Activated CD4-positive, CD25-positive, alpha-beta regulatory T cell treated with anti-CD3 and anti-CD28 coated beads, Interleukin-2, amount 50 U/mL, for 72 hours (primary cell): ENCODE measurements around the gene GSPT1.

Source experiments
- DNase-seq: peaks from one replicate; pipeline ENCODE4 v3.0.0; 2021

GSPT1 gene

DNA sequence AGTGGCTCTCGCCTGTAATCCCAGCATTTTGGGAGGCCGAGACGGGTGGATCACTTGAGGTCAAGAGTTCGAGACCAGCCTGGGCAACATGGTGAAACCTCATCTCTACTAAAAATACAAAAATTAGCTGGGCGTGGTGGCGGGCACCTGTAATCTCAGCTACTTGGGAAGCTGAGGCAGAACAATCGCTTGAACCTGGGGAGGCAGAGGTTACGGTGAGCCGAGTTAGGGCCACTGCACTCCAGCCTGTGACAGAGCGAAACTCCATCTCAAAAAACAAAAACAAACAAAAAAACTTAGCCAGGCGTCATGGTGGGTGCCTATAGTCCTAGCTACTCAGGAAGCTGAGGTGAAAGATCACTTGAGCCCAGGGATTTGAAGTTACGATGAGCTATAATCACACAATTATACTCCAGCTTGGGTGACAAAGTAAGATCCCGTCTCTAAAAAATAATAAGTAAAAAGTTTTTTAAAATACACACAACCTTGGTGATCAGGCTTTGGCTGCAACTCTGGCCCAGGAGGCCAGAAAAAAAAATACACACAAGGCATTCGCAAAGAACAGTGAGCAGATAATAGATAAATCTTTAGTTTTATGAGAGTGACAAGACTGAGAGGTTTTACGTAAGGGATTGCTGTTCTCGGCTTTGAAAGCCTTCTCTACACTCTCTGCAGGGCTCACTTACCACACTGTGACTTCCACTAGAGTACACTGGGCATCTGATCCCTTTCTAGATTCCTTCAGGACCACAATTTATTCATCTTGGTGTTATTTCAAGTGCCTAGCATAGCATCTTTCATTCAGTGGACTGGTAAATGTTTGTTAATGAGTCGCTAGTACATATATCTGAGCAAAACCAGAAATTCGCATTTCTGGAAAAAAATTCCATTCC lies 5.9 kb downstream of the GSPT1 start:
- DNase-seq = no peak

GRCh38 chr16:11907160-11907970 lies 8.4 kb downstream of the GSPT1 start:
- no peak for DNase-seq

GRCh38 chr16:11903906-11904305 lies 11.8 kb downstream of the GSPT1 start:
- DNase-seq = no peak

DNA sequence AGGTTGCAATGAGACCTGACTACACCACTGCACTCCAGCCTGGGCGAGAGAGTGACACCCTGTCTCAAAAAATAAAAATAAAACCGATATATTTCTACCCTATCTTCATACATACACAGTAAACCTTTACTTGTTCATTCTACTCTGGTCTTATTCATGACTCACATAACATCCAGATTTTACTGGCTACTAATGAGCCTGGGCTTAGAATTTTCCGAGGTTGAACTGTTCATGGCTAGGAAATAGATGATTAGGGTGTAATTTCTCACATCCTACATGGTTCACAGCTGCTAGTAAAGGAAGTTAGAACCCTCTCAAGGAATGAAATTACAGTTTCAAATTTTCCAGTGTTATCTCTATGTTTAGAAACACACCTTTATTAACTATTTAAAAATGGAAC lies 14.7 kb downstream of the GSPT1 start:
- DNase-seq = no peak

- no peak for DNase-seq
Measured at GRCh38 chr16:11896486-11897176, 19.1 kb downstream of the GSPT1 start.

- DNase-seq = no peak
Measured at GRCh38 chr16:11893571-11893970, 22.2 kb downstream of the GSPT1 start.

DNA sequence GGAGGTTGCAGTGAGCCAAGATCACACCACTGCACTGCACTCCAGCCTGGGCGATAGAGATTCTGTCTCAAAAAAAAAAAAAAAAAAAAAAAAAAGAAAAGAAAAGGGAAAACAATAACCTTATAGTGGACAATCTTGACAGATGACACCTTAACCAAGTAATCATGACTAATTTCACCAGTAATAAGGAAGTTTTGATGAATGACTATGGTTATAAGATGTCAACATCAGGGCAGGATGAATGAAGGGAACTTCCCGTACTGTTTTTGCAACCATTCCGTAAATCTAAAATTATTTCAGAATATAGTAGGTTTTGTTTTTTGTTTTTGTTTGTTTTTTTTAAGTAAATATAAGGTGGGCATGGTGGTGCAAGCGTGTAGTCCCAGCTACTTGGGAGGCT lies 23.0 kb downstream of the GSPT1 start:
- DNase-seq = no peak

DNA sequence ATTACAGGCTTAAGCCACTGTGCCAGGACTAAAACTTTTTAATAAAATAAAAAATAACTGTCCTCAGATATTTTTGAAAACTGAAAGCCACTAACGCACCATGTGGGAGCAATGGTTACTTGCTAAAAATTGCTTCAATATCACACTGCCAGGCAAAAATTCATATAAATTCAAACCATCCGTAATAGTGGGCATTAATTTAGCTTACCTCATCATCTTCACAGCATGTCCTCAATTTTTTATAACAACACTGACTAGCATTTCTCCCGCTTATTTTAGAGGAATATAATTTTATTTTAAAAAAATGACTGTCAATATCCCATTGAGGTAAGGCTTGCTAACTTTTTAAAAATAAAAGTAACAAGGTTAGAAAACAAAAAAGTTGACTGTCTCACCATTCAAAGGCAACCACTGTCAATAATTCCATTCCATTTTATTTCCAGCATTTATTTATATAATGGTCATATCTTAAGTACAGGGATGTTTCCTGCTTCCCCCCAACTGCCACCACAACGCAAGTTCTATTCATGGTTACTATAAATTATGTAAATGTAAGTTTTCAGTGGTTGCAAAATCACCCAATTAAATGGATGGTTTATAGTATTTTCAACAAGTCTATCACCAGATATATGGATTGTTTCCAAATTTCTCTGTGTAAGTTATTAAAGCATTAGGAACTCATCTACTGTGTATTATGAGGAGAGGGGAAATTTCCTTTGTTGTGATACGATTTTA lies 25.4 kb downstream of the GSPT1 start:
- DNase-seq = no peak

DNA sequence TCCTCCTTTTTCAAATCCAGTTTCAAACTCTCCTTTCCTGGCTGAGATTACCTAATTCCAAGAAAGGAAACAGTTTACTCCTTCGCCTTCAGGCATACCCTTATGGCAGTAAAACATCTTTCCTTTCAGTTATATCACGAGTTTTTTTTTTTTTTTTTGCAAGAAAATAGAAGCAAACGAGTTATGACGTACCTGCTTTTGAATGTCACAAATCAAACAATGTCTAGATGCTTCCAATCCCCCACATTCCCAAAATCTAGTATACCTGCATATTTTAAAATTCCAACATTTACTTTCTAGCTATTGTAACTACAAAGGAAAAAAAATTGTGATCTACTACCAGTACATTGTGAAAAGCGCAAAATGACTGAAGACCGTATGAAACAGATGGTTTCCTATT lies 28.9 kb downstream of the GSPT1 start:
- no peak for DNase-seq

- no peak for DNase-seq
Measured at GRCh38 chr16:11884035-11884434, 31.7 kb downstream of the GSPT1 start.

DNA sequence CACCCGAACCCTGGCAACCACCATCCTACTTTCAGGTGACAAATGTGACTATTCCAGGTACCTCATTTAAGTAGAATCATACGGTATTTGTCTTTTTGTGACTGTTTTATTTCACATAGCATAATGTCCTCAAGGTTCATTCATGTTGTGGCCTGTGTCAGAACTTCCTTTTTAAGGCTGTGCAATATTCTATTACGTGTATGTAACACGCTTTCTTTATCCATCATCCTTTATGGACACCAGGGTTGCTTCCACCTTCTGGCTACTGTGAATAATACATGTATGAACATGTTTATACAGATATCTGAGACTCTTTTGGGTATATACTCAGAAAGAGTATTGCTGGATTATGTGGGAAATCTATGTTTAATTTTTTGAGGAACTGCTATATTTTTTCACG lies 35.7 kb downstream of the GSPT1 start:
- DNase-seq = no peak

DNA sequence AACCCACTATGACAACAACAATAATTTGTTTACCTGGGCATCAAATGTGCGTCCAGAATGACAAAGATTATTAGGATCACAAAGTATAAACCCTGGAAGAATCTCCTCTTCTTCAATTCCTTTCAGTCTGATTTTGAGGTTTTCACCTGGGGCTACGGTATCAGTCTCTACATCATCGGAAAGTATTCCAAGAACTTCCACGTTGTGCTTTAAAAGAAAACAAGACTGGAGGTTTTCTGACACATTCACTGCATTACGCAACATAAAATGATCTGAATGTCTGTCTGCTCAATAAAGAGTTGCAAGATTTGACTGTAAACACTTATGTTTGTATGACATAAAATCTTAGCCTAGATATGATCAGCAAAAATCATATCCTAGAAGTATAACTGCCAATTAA lies 38.4 kb downstream of the GSPT1 start:
- DNase-seq = no peak

DNA sequence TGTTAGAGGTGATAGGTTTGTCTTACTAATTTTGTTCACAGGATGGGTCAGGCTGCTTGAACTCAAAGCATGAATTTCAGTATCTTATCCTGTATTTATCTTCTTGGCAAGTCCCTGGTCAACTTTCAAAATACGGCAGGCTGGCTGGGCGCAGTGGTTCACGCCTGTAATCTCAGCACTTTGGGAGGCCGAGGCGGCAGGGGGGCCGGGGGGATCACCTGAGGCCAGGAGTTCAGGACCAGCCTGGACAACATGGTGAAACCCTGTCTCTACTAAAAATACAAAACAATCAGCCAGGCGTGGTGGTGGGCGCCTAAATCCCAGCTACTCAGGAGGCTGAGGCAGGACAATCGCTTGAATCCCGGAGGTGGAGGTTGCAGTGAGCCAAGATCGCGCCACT lies 39.5 kb downstream of the GSPT1 start:
- DNase-seq = no peak

GRCh38 chr16:11875721-11876120 lies 40.0 kb downstream of the GSPT1 start:
- DNase-seq = no peak

DNA sequence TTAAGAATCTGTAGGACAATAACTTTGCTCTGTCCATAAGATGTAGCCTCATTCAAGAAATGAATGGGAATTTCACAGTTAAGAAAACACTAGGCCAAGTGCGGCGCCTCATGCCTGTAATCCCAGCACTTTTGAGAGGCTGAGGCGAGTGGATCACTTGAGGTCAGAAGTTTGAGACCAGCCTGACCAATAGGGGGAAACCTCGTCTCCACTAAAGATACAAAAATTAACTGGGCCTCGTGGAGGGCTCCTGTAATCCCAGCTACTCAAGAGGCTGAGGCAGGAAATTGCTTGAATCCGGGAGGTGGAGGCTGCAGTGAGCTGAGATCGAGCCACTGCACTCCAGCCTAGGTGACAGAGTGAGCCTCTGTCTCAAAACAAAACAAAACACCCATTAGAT lies 44.6 kb downstream of the GSPT1 start:
- DNase-seq = no peak

- no peak for DNase-seq
Measured at GRCh38 chr16:11870399-11870798, 45.4 kb downstream of the GSPT1 start.

GRCh38 chr16:11869353-11870228 lies 46.2 kb downstream of the GSPT1 start:
- no peak for DNase-seq

GRCh38 chr16:11868412-11868980 lies 47.3 kb downstream of the GSPT1 start:
- no peak for DNase-seq

- no peak for DNase-seq
Measured at GRCh38 chr16:11862489-11862888, 53.3 kb downstream of the GSPT1 start.

DNA sequence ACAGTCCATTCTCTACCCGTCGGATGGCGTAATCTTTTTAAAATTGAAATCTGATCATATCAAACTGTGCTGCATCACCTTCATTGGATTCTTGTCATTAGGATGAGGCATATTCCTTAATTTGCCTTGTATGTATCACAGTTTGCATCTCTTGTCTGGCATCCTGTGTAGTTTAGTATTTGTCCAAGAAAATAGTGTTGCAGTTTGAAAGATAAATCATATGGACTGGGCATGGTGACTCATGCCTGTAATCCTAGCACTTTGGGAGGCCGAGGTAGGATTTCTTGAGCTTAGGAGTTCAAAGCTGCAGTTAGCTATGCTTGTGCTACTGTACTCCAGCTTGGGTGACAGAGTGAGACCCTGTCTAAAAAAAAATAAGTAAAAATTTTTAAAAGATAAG lies 58.6 kb downstream of the GSPT1 start:
- no peak for DNase-seq

DNA sequence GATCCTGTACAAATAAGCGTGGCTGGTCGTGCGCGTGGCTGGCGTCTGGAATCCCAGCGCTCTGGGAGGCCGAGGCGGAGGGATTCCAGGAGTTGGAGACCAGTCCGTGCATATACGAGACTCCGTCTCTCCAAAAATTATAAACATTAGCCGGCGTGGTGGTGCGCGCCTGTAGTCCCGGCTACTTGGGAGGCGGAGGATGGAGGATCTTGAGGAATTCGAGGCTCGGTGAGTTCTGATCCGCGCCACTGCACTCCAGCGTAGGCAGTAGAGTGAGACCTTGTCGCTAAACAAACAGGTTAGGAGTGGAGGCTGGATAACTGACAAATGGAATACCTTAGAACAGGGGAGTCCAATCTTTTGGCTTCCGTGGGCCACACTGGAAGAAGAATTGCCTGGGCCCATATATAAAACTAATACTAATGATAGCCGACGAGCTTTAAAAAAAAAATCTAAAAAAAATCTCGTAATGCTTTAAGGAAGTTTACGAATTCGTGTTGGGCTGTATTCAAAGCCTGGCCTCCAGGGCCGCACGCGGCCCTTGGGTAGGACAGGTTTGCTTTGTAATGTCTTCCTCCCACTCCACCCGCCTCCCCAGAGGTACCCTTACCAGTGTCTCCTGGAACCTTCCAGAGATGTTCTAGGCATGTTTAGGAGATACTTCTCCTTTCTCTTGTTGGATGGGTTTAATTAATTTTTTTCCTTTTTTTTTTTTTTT lies 63.5 kb downstream of the GSPT1 start:
- no peak for DNase-seq
